Skeletal muscle cell (primary cell): ENCODE data around the gene FUS.
"Not testable (repeated sequence)": the region's sequence is repeated elsewhere in the genome, so short reads cannot be mapped to it uniquely, and the experiment has no call there.

Experiments
- DNase-seq: peaks from one replicate; pipeline ENCODE4 v3.0.0-alpha.2; 2010; ENCODE audit warnings: low read depth
- H3K4me3 ChIP-seq: 2 replicates; pipeline ENCODE4 v1.5.1; 2011; ENCODE audit warnings: low read depth, mild to moderate bottlenecking, control low read depth, low read length, moderate library complexity

FUS gene

GRCh38 chr16:31182391-31182790 lies 2.5 kb downstream of the FUS start:
- peak overlapping the region; percentile 88 for H3K4me3 ChIP-seq
- no peak for DNase-seq

DNA sequence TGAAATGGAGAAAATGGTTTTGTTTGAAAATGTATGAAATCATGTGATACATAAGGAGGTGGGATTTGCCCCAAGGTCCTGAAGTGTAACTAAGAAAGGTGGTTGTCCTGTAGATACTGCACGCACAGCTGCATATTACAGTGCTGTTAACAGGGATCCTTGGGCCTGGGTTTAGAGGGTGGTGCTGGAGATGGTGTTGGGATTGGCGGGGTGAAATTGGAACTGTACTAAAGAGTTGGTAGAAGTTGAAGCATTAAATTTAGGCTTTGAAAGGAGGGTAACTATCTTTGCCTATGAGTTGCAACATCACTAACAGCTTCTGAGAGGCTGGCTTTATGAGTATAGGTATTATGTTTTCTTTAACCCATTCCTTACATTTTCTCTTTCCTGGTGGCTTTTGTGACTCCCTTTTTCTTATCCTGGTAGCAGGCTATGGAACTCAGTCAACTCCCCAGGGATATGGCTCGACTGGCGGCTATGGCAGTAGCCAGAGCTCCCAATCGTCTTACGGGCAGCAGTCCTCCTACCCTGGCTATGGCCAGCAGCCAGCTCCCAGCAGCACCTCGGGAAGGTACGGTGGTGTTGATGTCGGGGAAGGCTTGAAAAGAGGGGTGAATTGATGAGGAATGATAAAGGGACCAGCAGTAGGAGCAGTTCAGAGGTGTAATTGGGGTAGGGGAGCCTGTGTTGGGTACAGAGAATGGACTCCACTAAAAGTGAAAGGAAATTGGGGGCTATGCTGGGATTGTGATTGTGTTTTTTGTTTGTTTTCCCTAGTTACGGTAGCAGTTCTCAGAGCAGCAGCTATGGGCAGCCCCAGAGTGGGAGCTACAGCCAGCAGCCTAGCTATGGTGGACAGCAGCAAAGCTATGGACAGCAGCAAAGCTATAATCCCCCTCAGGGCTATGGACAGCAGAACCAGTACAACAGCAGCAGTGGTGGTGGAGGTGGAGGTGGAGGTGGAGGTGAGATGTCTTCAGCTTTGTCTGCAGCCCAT lies 3.8 kb downstream of the FUS start:
- no peak for DNase-seq
- H3K4me3 ChIP-seq = no peak overlapping the region

DNA sequence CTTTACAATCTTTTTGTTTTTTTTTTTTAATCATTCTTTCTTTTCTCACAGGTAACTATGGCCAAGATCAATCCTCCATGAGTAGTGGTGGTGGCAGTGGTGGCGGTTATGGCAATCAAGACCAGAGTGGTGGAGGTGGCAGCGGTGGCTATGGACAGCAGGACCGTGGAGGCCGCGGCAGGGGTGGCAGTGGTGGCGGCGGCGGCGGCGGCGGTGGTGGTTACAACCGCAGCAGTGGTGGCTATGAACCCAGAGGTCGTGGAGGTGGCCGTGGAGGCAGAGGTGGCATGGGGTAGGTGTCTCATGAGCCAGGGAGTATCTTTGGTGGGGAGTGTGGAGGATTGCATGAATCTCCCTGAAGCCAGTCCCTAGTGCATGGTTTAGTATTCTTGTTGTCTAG lies 4.9 kb downstream of the FUS start:
- no peak overlapping the region for H3K4me3 ChIP-seq
- DNase-seq = no peak

- no peak overlapping the region for H3K4me3 ChIP-seq
- DNase-seq = no peak
Observed at GRCh38 chr16:31185339-31185738, 5.4 kb downstream of the FUS start.

- no peak overlapping the region for H3K4me3 ChIP-seq
- no peak for DNase-seq
Observed at GRCh38 chr16:31186176-31186575, 6.2 kb downstream of the FUS start.

DNA sequence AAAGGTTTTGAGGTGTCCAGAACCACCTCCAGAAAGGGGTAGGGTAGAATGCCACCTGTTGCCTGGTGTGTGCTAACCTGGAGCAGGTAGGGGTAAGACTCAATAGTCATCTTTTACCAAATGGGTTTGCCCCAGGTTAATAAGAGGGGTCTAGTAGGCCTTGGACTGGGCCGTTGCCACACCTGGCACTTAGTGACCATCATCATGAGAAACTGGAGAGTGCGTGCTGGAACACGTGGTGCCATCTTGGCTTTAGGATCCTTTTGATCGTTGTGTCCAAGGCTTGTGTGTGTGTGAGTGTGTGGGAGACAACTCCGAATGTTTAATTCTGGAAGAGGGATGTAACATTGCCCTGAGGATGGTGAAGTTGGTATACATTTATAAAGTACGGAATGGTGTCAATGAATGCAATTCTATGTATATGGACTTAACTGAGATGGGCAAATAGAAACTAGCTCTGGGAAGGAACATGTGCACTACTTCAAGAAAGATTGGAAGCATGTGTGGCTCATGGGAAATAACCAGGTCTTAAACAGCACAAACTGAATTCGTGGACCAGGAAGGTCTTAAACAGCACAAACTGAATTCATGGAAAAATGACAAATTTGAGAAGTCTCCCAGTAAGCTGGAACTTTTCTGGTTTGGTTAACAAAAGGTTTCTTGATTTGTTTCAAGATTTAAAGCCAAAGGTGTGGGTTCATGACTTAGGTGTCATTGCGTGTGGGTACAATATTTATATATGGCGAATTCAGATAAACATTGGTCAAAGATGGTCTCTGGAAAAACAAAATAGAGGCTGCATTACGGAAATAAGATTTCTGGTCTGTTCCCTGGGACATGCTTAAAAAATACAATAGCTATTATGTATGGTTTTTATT lies 7.2 kb downstream of the FUS start:
- DNase-seq = no peak

GRCh38 chr16:31187808-31188189 lies 7.9 kb downstream of the FUS start:
- no peak for DNase-seq
- no peak overlapping the region for H3K4me3 ChIP-seq

More for the DNA sequence above, 7.2 kb downstream of the FUS start:
- H3K4me3 ChIP-seq = no peak overlapping the region

DNA sequence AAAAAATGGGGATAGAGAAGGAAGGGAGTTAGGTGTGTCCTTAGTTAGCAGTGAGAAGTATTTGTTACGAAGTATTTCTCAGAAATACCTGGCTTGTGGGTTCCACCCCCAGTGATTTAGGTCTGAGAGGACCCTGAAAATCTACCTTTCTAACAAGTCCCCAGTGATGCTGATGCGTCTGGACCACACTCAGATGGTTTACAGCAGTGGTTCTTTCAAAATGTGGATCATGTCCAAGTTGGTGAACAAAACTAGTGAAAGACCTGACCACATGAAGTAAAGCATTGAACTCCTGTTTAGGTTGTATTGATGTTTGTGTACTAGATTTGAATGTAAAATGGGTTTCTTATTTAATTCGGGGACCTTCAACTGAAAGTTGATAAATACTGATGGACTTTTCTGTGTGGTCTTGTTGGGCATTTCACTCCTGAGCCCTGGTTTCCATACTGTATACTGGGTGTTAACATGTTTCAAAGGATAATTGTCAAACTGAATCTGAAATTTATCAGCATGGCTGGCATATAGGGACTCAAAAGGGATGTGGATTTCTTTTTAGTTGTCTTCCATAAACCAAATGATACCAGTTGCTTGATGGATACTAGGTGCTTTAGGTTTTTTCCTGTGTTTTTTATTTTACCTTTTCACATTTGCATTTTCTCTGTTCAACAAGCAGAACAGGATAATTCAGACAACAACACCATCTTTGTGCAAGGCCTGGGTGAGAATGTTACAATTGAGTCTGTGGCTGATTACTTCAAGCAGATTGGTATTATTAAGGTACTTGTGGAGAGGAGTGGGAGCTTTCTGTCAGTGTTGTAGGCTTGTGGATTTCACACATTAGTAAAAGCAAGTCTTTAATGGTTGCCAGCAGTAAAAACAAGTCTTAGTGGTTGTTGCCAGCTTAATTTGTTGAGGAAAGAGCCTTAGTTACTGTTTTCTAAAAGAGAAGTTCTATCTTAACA lies 8.8 kb downstream of the FUS start:
- DNase-seq = no peak
- H3K4me3 ChIP-seq = no peak overlapping the region

DNA sequence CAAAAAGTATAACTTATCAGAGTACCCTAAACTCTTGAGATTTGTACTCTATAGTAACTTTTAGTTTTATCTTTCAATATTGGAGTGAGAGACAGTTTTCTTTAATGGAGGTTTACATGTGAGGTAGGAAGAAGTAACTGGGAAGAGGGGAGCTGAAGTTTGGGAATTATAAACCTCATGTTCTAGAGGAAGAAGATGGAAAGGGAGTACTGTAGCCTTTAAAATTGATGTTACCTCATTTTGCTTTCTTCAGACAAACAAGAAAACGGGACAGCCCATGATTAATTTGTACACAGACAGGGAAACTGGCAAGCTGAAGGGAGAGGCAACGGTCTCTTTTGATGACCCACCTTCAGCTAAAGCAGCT lies 9.5 kb downstream of the FUS start:
- DNase-seq = no peak
- no peak overlapping the region for H3K4me3 ChIP-seq

GRCh38 chr16:31190061-31190460 lies 10.1 kb downstream of the FUS start:
- no peak overlapping the region for H3K4me3 ChIP-seq
- DNase-seq = no peak

DNA sequence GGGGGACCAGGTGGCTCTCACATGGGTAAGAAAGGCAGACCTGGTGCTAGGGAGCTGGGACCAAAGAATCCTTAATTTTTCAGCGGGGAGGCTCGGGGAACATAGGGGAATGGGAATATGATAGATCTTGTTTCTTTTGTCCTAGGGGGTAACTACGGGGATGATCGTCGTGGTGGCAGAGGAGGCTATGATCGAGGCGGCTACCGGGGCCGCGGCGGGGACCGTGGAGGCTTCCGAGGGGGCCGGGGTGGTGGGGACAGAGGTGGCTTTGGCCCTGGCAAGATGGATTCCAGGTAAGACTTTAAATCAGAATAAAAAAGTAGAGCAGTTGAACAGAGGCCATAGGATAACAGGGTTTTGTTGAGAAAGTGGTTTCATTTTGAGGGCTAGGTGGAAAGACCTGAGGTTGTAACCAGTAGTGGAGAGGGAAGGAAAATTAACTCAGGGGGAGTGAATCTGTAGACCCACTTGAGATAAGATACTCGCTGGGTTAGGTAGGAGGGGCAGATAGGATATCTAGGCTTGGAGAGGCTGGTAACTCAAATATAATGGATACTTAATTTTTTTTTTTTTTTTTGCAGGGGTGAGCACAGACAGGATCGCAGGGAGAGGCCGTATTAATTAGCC lies 11.0 kb downstream of the FUS start:
- H3K4me3 ChIP-seq = no peak overlapping the region
- no peak for DNase-seq

- no peak overlapping the region for H3K4me3 ChIP-seq
- DNase-seq = no peak
Observed at GRCh38 chr16:31191697-31192428, 11.9 kb downstream of the FUS start.

DNA sequence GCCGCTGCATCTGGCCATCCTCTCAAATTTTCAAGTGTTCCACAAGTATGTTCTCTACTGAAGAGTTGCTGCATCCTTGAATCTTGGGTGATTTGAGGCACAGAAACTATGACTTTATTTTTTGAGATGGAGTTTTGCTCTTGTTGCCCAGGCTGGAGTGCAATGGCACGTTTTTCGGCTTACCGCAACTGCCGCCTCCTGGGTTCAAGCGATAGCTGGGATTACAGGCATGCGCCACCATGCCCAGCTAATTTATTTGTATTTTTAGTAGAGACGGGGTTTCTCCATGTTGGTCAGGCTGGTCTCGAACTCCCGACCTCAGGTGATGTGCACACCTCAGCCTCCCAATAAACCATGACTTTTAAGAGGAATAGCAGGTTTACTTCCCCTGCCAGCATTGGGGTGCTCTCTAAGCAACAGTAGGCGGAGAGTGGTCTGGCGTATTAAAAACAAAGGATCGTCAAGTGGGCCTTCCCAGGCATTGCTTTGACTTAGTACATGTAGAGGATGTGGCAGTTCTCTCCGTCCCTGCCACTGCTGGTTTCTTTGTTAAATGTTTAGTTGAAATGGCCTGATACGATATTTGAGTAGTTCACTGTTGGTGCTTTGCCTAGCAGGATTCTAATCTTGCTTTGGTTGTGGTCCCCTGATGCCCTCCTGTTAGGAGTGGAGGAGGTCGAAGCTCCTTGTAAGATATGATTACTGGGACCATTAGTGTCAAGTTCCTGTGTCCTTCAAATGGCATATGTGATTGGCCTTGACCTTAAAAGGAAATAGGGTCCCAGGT lies 13.1 kb downstream of the FUS start:
- no peak overlapping the region for H3K4me3 ChIP-seq
- no peak for DNase-seq

DNA sequence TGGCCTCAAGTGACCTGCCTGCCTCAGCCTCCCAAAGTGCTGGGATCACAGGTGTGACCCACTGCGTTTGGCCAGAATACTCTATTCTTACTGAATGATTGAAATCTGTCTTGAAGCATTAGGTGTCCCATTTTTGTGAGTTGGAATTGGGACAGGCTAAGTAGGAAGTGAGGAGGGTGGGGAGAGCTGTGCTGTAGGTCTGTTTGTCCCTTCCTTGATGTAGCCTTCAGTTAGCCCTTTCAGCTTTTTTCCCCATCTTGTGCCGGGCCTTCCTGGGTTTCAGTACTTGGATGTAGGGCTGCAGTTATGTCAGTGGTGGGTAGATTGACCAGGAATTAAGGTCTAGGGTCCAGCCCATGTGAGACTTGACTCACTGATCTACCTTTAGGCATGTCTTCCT lies 13.9 kb downstream of the FUS start:
- no peak for DNase-seq
- no peak overlapping the region for H3K4me3 ChIP-seq

DNA sequence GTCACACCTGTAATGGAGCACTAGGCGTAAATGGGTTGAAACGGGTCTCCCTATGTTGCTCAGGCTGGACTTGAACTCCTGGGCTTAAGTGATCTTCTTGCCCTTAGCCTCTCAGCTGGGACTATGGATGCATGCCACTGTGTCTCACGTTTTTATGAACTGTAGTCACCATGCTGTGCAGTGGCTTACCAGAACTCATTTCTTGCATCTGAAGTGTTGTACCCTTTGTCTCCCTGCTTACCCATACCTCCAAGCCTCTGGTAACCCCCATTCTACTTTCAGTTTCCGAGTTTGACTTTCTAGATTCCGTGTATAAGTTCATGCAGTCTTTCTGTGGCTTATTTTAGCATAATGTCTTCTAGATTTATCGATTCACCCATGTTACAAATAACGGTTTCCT lies 15.0 kb downstream of the FUS start:
- H3K4me3 ChIP-seq = no peak overlapping the region
- no peak for DNase-seq

GRCh38 chr16:31195861-31196260 lies 15.9 kb downstream of the FUS start:
- H3K4me3 ChIP-seq, DNase-seq: not testable (repeated sequence)

DNA sequence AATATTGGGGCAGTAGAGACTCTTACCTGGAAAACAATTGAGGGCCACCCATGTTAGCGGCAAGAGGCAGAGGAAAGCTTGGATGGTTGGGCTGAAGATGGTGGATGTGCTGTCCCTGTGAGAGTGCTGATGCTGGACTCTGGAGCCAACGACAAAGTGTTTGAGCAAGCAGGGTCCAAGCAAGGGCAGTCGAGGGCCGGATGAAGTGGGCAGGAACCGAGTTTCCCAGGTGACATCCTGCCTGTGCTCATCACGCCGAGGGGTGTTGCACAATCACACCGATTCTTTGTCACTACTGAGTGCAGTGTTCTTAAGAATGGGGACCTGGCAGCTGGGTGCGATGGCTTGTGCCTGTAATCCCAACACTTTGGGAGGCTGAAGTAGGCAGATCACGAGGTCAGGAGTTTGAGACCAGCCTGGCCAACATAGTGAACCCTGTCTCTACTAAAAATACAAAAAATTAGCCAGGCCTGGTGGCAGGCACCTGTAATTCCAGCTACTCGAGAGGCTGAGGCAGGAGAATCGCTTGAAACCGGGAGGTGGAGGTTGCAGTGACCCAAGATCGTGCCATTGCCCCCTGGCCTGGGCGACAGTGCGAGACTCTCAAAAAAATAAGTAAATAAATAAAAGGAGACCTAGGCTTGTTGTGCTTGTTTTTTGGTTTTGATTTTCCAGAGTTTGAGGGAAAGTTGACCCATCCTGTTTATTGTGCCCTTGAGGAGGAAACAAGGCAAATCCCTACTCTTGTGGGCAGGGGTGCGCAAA lies 16.6 kb downstream of the FUS start:
- DNase-seq = no peak
- H3K4me3 ChIP-seq = no peak overlapping the region
